Activated T-helper 9 cell treated with anti-CD3 and anti-CD28 coated beads, Interleukin-2, amount 50 U/mL, for 16 hours (primary cell): ENCODE data around the gene TPH2.

Experiments
- DNase-seq: peaks from one replicate; pipeline ENCODE4 v3.0.0-alpha.2; 2020; ENCODE audit warnings: low read depth

TPH2 gene

GRCh38 chr12:72033991-72034390 lies 95.3 kb downstream of the TPH2 start:
- no peak for DNase-seq

- DNase-seq, result no peak
Measured at GRCh38 chr12:72035625-72036024, 97.0 kb downstream of the TPH2 start.

GRCh38 chr12:72036393-72036792 lies 97.7 kb downstream of the TPH2 start:
- DNase-seq, result no peak

- DNase-seq, result no peak
Measured at GRCh38 chr12:72037006-72037795, 98.6 kb downstream of the TPH2 start.

- DNase-seq, result no peak
Measured at GRCh38 chr12:72041811-72042210, 103.2 kb downstream of the TPH2 start.

GRCh38 chr12:72053604-72054003 lies 115.0 kb downstream of the TPH2 start:
- no peak for DNase-seq

- no peak for DNase-seq
Measured at GRCh38 chr12:72054511-72054910, 115.9 kb downstream of the TPH2 start.

- DNase-seq, result no peak
Measured at GRCh38 chr12:72057330-72057914, 118.8 kb downstream of the TPH2 start.

- DNase-seq, result no peak
Measured at GRCh38 chr12:72063073-72063472, 124.4 kb downstream of the TPH2 start.

- DNase-seq, result no peak
Measured at GRCh38 chr12:72071030-72071429, 132.4 kb downstream of the TPH2 start.

- no peak for DNase-seq
Measured at GRCh38 chr12:72072592-72073212, 134.1 kb downstream of the TPH2 start.

GRCh38 chr12:72074065-72074464 lies 135.4 kb downstream of the TPH2 start:
- no peak for DNase-seq

GRCh38 chr12:72074956-72075355 lies 136.3 kb downstream of the TPH2 start:
- DNase-seq, result no peak

GRCh38 chr12:72075401-72075800 lies 136.8 kb downstream of the TPH2 start:
- no peak for DNase-seq

- no peak for DNase-seq
Measured at GRCh38 chr12:72075891-72076557, 137.4 kb downstream of the TPH2 start.

GRCh38 chr12:72076558-72076915 lies 137.9 kb downstream of the TPH2 start:
- DNase-seq, result no peak

GRCh38 chr12:72077111-72077820 lies 138.6 kb downstream of the TPH2 start:
- DNase-seq, result no peak

- DNase-seq, result no peak
Measured at GRCh38 chr12:72081777-72082176, 143.1 kb downstream of the TPH2 start.
